NCI-H2081 treated with DMSO at 0.1 percent for 48 hours (cell line): Measurements from ENCODE around the gene GRK6.

Source experiments
- DNase-seq: peaks from one replicate; lab custom pipeline; 2025; lab: John Stamatoyannopoulos, UW

The GRK6 gene

DNA sequence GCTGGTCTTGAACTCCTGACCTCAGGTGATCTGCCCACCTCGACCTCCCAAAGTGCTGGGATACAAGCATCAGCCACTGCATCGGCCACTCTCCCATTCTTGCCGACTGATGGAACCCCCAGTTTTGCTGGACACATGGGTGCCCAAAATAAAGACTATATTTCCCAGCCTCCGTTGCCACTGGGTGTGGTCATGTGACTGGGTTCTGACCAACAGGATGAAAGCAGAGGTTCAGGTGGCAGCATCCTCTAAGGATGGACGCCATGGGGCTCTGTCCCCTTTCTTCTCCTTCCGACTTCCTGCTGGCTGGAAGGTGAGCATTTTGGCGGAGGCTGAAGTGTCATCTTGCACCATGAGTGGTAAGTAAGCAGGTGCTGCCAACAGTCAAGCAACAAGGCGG, 60.7 kb downstream of the GRK6 start:
- DNase-seq: no peak

GRCh38 chr5:177487975-177488374, 61.5 kb downstream of the GRK6 start:
- DNase-seq: no peak

DNA sequence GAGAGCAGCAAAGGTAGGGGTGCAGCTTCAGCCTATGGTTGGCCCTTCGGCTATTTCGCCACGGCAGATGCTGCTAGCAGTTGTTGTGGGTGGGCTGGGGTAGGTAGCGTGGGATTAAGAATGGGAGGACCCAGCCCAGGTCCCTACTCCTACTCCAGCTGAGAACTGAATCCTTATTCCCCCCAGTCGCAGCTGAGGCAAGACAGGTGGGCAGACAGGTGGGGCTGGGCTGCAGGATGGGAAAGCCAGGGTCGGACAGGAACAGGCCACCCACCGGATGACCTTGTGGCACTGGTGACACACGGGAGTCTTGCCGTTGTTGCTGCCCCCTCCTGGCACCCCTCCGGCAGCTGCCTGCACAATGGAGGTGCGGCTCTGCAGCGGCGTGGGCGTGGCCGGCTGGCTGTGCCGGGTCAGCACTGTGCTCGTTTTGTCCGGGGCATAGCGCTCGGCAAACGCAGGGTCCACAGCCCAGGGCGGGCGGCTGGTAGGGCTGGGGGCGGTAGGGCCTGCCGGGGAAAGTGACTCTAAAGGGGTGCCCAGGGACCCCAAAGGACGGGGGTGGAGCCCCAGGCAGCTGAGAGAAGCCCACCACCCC, 62.7 kb downstream of the GRK6 start:
- no peak for DNase-seq

DNA sequence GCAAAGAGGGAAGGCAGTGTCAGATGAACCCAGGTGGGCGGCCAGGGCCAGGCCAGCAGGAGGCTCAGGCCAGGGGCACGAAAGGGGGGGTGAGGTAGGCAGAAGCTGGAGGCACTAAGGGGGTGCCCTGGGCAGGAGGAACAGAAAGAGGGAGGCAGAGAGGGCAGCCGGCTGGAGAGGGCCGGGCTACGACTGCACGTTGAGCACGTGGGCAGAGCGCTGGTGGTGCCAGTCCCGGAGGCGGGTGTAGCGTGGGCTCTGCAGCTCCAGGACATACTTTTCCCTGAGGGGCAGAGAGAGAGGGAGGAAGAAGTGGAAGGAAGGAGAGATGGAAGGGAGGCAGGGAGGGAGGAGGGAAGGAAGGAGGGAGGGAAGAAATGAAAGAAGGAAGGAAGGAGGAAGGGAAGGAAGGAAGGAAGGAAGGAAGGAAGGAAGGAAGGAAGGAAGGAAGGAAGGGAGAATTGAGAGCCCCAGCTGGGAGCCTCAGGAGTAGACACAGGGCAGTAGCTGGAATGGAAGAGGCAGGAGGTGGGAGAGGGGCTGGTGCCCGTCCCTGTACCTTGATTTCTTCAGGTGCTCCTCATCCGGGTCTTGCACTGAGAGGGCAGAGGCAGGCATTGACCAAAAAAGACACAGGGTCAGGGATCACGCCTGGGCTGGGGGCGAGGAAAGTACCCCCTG, 64.0 kb downstream of the GRK6 start:
- no peak for DNase-seq

DNA sequence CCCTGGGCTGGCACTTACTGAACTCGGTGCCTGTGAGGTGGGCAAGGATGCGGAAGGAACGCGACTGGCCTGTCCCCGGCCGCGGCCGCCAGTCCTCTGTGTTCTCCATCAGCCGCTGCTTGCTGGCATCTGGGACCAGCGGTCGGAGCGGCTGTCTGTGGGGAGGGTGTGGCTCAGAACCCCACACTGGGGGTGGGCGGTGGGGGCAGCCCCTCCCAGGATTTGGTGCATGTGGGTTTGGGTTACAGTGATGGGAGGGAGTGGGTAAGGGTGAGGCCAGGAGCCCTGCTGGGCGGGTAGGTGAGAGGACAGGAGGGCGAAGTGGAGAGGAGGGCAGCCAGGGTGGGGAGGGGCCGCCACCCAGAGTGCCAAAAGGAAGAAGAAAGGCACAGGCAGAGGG, 64.5 kb downstream of the GRK6 start:
- DNase-seq: no peak

GRCh38 chr5:177491429-177491945, 65.0 kb downstream of the GRK6 start:
- no peak for DNase-seq

GRCh38 chr5:177491983-177492746, 65.7 kb downstream of the GRK6 start:
- no peak for DNase-seq
